Esophagus muscularis mucosa (tissue), 3 donors: Measurements from ENCODE around the gene TTC6.

Experiments used
- POLR2A ChIP-seq: fragments of 450-650 bp; IDR thresholded peaks from one replicate; pipeline ENCODE4 v1.6.1; 2017; ENCODE audit warnings: antibody characterized with exemption, moderate library complexity, mild to moderate bottlenecking, low read depth
- TF ChIP-seq, protein P1 (sequence below), 3 experiments: fragments of 200-600 bp in 2 of 3; fragments of 450-650 bp in 1 of 3; sonication (generic) in 2 of 3; IDR thresholded peaks; one replicate each; pipeline ENCODE4 v1.5.1; 2017 to 2019; ENCODE audit warnings: antibody characterized with exemption in 3 of 3, mild to moderate bottlenecking in 2 of 3, moderate library complexity in 1 of 3

DNA sequence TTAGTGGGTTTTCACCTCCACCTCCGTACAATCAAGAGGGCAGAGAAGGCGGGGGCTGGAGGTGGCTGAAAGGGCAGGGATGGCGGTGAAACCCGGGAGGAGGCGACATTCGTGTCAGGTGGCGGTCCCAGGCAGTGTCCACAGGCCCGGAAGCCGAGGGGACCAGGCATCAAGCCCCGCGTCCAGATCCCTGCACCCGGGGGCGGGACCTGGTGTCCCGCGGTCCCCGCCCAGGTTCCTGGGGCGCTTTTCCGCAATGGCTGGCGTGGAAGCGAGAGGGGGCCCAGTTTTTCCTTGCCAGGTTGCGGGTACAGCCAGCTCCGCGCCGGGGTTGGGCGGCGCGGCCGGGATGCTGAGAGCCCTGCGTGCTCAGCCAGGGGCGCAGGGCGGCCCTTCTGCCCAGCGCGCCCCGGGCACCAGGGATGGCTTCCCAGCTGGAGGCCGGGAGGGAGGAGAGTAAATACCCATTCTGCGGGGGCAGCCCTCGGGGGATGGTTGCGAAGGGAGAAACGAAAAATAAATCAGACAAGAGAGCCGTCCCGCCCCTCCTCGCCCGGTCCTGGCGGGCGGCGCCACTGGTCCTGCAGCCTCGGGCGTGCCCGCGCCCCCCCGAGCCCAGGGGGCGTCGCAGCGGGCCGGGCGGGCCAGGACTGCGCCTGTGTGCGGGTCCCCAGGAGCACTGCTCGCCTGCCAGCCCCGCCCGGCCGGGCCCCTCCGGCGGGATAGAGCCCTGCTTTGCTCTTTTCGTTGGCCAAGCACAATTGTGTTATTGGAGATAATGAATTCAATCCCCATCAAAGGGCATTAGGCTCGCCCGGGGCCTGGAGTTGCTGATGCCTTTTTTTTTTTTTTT is 11.8 kb upstream of the TTC6 start:
- TF ChIP-seq, protein P1, sequence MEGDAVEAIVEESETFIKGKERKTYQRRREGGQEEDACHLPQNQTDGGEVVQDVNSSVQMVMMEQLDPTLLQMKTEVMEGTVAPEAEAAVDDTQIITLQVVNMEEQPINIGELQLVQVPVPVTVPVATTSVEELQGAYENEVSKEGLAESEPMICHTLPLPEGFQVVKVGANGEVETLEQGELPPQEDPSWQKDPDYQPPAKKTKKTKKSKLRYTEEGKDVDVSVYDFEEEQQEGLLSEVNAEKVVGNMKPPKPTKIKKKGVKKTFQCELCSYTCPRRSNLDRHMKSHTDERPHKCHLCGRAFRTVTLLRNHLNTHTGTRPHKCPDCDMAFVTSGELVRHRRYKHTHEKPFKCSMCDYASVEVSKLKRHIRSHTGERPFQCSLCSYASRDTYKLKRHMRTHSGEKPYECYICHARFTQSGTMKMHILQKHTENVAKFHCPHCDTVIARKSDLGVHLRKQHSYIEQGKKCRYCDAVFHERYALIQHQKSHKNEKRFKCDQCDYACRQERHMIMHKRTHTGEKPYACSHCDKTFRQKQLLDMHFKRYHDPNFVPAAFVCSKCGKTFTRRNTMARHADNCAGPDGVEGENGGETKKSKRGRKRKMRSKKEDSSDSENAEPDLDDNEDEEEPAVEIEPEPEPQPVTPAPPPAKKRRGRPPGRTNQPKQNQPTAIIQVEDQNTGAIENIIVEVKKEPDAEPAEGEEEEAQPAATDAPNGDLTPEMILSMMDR (IDR thresholded peaks at IDR 0.05) = no peak
- TF ChIP-seq POLR2A = no peak
